Neural crest cell (in vitro differentiated cells): ENCODE data around the gene GADD45A. TPM values are rescaled to one million over a fixed set of nuclear protein-coding genes. Genes with fewer than 3 reads are reported as not detected.

ENCODE experiments used
- DNase-seq: peaks from one replicate; pipeline ENCODE4 v3.0.0; 2021; ENCODE audit warnings: low read depth, mixed read lengths, low spot score
- H3K27ac Mint-ChIP-seq: one replicate; pipeline ENCODE4 v1.8.0; 2021; ENCODE audit warnings: mild to moderate bottlenecking, mixed read lengths; ENCODE audit not compliant: unreplicated experiment
- H3K27me3 Mint-ChIP-seq: 2 replicates; pipeline ENCODE4 v1.8.0; 2021; ENCODE audit warnings: low read depth, mild to moderate bottlenecking, mixed read lengths
- H3K36me3 Mint-ChIP-seq: 2 replicates; pipeline ENCODE4 v1.8.0; 2021; ENCODE audit warnings: low read depth, mild to moderate bottlenecking, mixed read lengths
- H3K4me1 Mint-ChIP-seq: 2 replicates; pipeline ENCODE4 v1.8.0; 2021; ENCODE audit warnings: mixed read lengths
- H3K4me3 Mint-ChIP-seq: one replicate; pipeline ENCODE4 v1.8.0; 2021; ENCODE audit warnings: mild to moderate bottlenecking, mixed read lengths
- H3K9me3 Mint-ChIP-seq: 2 replicates; pipeline ENCODE4 v1.8.0; 2021; ENCODE audit warnings: mixed read lengths
- CTCF ChIP-seq: fragments of 200-600 bp; sonication (generic); conservative IDR thresholded peaks from 2 replicates; pipeline ENCODE4 v1.5.0; 2021; ENCODE audit warnings: antibody characterized with exemption, mild to moderate bottlenecking
- total RNA-seq: library from RNA; stranded (reverse); gene quantifications from 2 replicates; pipeline ENCODE4 v1.2.1, GENCODE V29; 2021

The GADD45A gene
- total RNA-seq, 1 donor from 2014 or later, result 17.8 TPM

DNA sequence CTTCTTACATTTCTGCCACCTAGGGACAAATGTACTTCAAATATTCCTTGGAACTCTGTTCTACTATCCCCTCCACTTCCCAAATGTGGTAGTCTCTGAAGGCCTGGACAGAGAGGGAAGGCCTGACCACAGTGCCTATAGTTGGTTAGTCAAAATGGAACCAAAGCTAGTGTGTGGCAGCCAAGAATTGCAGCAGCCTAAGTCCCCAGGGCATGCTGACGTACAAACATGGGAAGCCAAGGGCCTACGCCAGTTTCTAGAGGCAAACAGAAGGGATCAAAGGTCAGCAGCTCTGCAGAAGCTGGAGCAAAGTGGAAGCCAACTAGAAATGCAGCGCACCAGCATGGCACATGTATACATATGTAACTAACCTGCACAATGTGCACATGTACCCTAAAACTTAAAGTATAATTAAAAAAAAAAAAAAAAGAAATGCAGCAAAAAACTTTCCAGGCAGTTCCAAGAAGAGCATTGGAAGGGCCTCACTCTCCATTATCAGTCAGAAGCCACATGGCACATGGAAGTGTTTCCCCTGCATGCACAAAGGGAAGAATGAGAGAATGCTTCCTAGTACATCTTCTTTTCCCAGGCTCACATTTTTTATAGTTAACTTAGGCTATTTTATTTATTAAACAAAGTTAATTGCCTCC, 39.4 kb upstream of the GADD45A start:
- no peak overlapping the region for H3K27ac Mint-ChIP-seq
- DNase-seq, result no peak
- H3K27me3 Mint-ChIP-seq, result no peaks in the 10 kb centered on the region
- no peaks in the 10 kb centered on the region for H3K9me3 Mint-ChIP-seq
- no peak for TF ChIP-seq CTCF
- no peak overlapping the region for H3K4me3 Mint-ChIP-seq
- no peaks in the 10 kb centered on the region for H3K36me3 Mint-ChIP-seq
- peaks cover 9% of the 10 kb centered on the region for H3K4me1 Mint-ChIP-seq

GRCh38 chr1:67646145-67647035, 38.6 kb upstream of the GADD45A start:
- no peak overlapping the region for H3K4me3 Mint-ChIP-seq
- no peaks in the 10 kb centered on the region for H3K9me3 Mint-ChIP-seq
- H3K27me3 Mint-ChIP-seq, result no peaks in the 10 kb centered on the region
- no peak for TF ChIP-seq CTCF
- no peak for DNase-seq
- no peak overlapping the region for H3K27ac Mint-ChIP-seq
- H3K36me3 Mint-ChIP-seq, result no peaks in the 10 kb centered on the region
- peaks cover 9% of the 10 kb centered on the region for H3K4me1 Mint-ChIP-seq

- TF ChIP-seq CTCF, result no peak
- H3K9me3 Mint-ChIP-seq, result no peaks in the 10 kb centered on the region
- H3K4me3 Mint-ChIP-seq, result no peak overlapping the region
- no peak overlapping the region for H3K27ac Mint-ChIP-seq
- no peak for DNase-seq
- peaks cover 9% of the 10 kb centered on the region for H3K4me1 Mint-ChIP-seq
- no peaks in the 10 kb centered on the region for H3K36me3 Mint-ChIP-seq
- H3K27me3 Mint-ChIP-seq, result no peaks in the 10 kb centered on the region
Measured at GRCh38 chr1:67647036-67647798, 37.8 kb upstream of the GADD45A start.

- no peaks in the 10 kb centered on the region for H3K27me3 Mint-ChIP-seq
- no peaks in the 10 kb centered on the region for H3K9me3 Mint-ChIP-seq
Measured at GRCh38 chr1:67647814-67648358, 37.1 kb upstream of the GADD45A start.

More at GRCh38 chr1:67647814-67648358, 37.1 kb upstream of the GADD45A start:
- Mint-ChIP-seq H3K36me3 (no peaks in the 10 kb centered on the region), H3K4me3 (no peak overlapping the region), H3K27ac (no peak overlapping the region), H3K4me1 (peaks cover 4% of the 10 kb centered on the region)
- no peak for TF ChIP-seq CTCF
- DNase-seq, result no peak
